Smooth muscle cell (in vitro differentiated cells): ENCODE measurements around the gene HLA-DMA. TPM values are rescaled to one million over a fixed set of nuclear protein-coding genes. Genes with fewer than 3 reads are reported as not detected.

Experiments
- DNase-seq: peaks from one replicate; lab custom pipeline; 2025; ENCODE audit not compliant: unreplicated experiment; lab: John Stamatoyannopoulos, UW
- H2AFZ ChIP-seq: fragments of 200-600 bp; sonication (generic); 2 replicates; pipeline ENCODE4 v1.6.0; 2016; ENCODE audit warnings: antibody characterized with exemption, low read depth, mild to moderate bottlenecking
- H3F3A ChIP-seq: fragments of 200-600 bp; sonication (generic); 2 replicates; pipeline ENCODE4 v1.6.0; 2017; ENCODE audit warnings: antibody characterized with exemption, low read depth
- H3K27ac ChIP-seq: fragments of 200-600 bp; sonication (generic); 2 replicates; pipeline ENCODE4 v1.5.1; 2016; ENCODE audit warnings: low read depth, mild to moderate bottlenecking
- H3K27me3 ChIP-seq: fragments of 200-600 bp; sonication (generic); 2 replicates; pipeline ENCODE4 v1.6.1; 2016; ENCODE audit warnings: low read depth, mild to moderate bottlenecking
- H3K36me3 ChIP-seq: fragments of 200-600 bp; sonication (generic); 2 replicates; pipeline ENCODE4 v1.5.1; 2016; ENCODE audit warnings: low read depth
- H3K4me1 ChIP-seq: fragments of 200-600 bp; sonication (generic); 2 replicates; pipeline ENCODE4 v1.5.1; 2016; ENCODE audit warnings: low read depth
- H3K4me2 ChIP-seq: fragments of 200-600 bp; sonication (generic); 2 replicates; pipeline ENCODE4 v1.6.0; 2016; ENCODE audit warnings: mild to moderate bottlenecking
- H3K4me3 ChIP-seq: fragments of 200-600 bp; sonication (generic); 2 replicates; pipeline ENCODE4 v1.5.1; 2016; ENCODE audit warnings: mild to moderate bottlenecking
- H3K79me2 ChIP-seq: fragments of 200-600 bp; sonication (generic); 2 replicates; pipeline ENCODE4 v1.6.0; 2016; ENCODE audit warnings: low read depth, mild to moderate bottlenecking
- H3K9ac ChIP-seq: fragments of 200-600 bp; sonication (generic); 2 replicates; pipeline ENCODE4 v1.6.0; 2016; ENCODE audit warnings: low read depth
- H3K9me3 ChIP-seq: fragments of 200-600 bp; sonication (generic); replicated peaks from 2 replicates; pipeline ENCODE4 v1.5.1; 2016; ENCODE audit warnings: low read depth
- H4K20me1 ChIP-seq: fragments of 200-600 bp; sonication (generic); 2 replicates; pipeline ENCODE4 v1.6.0; 2016; ENCODE audit warnings: low read depth
- CTCF ChIP-seq: fragments of 200-600 bp; sonication (generic); IDR thresholded peaks from 2 replicates; pipeline ENCODE4 v1.5.1; 2017; ENCODE audit warnings: borderline replicate concordance, mild to moderate bottlenecking, antibody characterized with exemption; ENCODE audit not compliant: insufficient read depth, poor library complexity, severe bottlenecking
- WGBS: methylation state at CpG from one replicate; pipeline ENCODE4 v1.1.7; 2016; ENCODE audit warnings: low lambda C conversion rate; 5-methylcytosine and 5-hydroxymethylcytosine counted together
- polyA plus RNA-seq: library from polyadenylated mRNA; unstranded; fragments of >200 nt; fragmentation: Nextera tagmentation; extraction: Ambion mirVana; gene quantifications from 2 replicates; pipeline ENCODE4 v1.2.1, GENCODE V29; 2016
- total RNA-seq: library from RNA; depleted of rRNA; stranded (reverse); fragments of >200 nt; gene quantifications from 2 replicates; pipeline ENCODE4 v1.2.3, GENCODE V29; 2014

Gene HLA-DMA
- total and polyA plus RNA-seq, 2 experiments from 2014 or later, result 3.1 to 4.0 TPM

GRCh38 chr6:32976334-32977069 lies 23.6 kb upstream of the HLA-DMA start:
- WGBS, result 95% methylated on average over 7 of the region's 7 CpGs
- H3K79me2 ChIP-seq, result peaks cover 80% of the 10 kb centered on the region
- H3K27me3 ChIP-seq, result no peaks in the 10 kb centered on the region
- H3K4me3 ChIP-seq, result no peak overlapping the region
- H3K36me3 ChIP-seq, result peaks cover 50% of the 10 kb centered on the region
- no peak overlapping the region for H2AFZ ChIP-seq
- no peak for TF ChIP-seq CTCF
- H3K4me1 ChIP-seq, result peaks cover 13% of the 10 kb centered on the region
- H4K20me1 ChIP-seq, result peaks cover 94% of the 10 kb centered on the region
- H3K9me3 ChIP-seq, result no peaks in the 10 kb centered on the region
- no peak for DNase-seq
- H3F3A ChIP-seq, result peaks cover 72% of the 10 kb centered on the region
- H3K27ac ChIP-seq, result peak overlapping the region; percentile 3
- H3K9ac ChIP-seq, result no peak overlapping the region
- peak overlapping the region; percentile 99 for H3K4me2 ChIP-seq

GRCh38 chr6:32975886-32976285 lies 23.0 kb upstream of the HLA-DMA start:
- no peak overlapping the region for H3K9ac ChIP-seq
- peak overlapping the region; percentile 18 for H3K27ac ChIP-seq
- no peak for TF ChIP-seq CTCF

GRCh38 chr6:32974541-32975308 lies 21.8 kb upstream of the HLA-DMA start:
- Histone ChIP-seq H3F3A (peaks cover 68% of the 10 kb centered on the region), H3K79me2 (peaks cover 77% of the 10 kb centered on the region), H3K4me1 (peaks cover 13% of the 10 kb centered on the region), H3K4me3 (peak overlapping the region; percentile 96), H3K4me2 (peak overlapping the region; percentile 99), H3K27ac (peak overlapping the region; percentile 82), H4K20me1 (peaks cover 76% of the 10 kb centered on the region), H3K36me3 (peaks cover 34% of the 10 kb centered on the region), H2AFZ (no peak overlapping the region), H3K9ac (peak overlapping the region; percentile 91), H3K27me3 (no peaks in the 10 kb centered on the region), H3K9me3 (no peaks in the 10 kb centered on the region)
- DNase-seq, result no peak
- no peak for TF ChIP-seq CTCF
- WGBS, result 21% methylated on average over 14 of the region's 14 CpGs

More at GRCh38 chr6:32975886-32976285, 23.0 kb upstream of the HLA-DMA start:
- Histone ChIP-seq H4K20me1 (peaks cover 88% of the 10 kb centered on the region), H2AFZ (no peak overlapping the region), H3K36me3 (peaks cover 44% of the 10 kb centered on the region), H3F3A (peaks cover 69% of the 10 kb centered on the region), H3K27me3 (no peaks in the 10 kb centered on the region), H3K9me3 (no peaks in the 10 kb centered on the region), H3K4me3 (peak overlapping the region; percentile 96), H3K4me1 (peaks cover 13% of the 10 kb centered on the region), H3K4me2 (peak overlapping the region; percentile 99), H3K79me2 (peaks cover 75% of the 10 kb centered on the region)
- no peak for DNase-seq
- 91% methylated on average over 2 of the region's 2 CpGs for WGBS
